ENCODE measurements around the gene TLCD2. TPM values are rescaled to one million over a fixed set of nuclear protein-coding genes. Genes with fewer than 3 reads are reported as not detected.
A peak's percentile ranks its signal among the peaks of the same experiment; 100 is the strongest.

The TLCD2 gene
- total and polyA plus RNA-seq, 9 of the 15 experiments (the other 6 are each of a cell fraction or from before 2014, with no cell fraction given), result 0.10 to 0.89 (median 0.58) TPM

- intact Hi-C loops (cut with micrococcal nuclease) (loop anchor here (5.0 kb wide), 1 partner anchor 58 kb away; no protein-coding TSS in a partner anchor), in situ Hi-C loops (cut with MboI) (no loop called here)
- H3K79me2 ChIP-seq (ENCODE audit: control insufficient read depth, insufficient read depth, low read length), result peaks cover 11% of the 10 kb centered on the region; the same call in 2 of the 3 replicates
- no peaks in the 10 kb centered on the region for H3K27me3 ChIP-seq (ENCODE audit: control insufficient read depth in 2 of 2, insufficient read depth in 2 of 2, low read length in 2 of 2)
- no peaks in the 10 kb centered on the region for H3K9me1 ChIP-seq (ENCODE audit: control insufficient read depth, insufficient read depth, low read length)
- H3K36me3 ChIP-seq (ENCODE audit: control insufficient read depth, insufficient read depth, low read length), result peaks cover 7% of the 10 kb centered on the region; the same call in 1 of the 3 replicates
- POLR2A ChIA-PET, result no interaction called here
- H2AFZ ChIP-seq (ENCODE audit: low read depth, low read length), result peak within 1 kb of the TSS; percentile 88
- WGBS (ENCODE audit: insufficient coverage, low coverage, missing lambda C conversion rate), result 13% methylated on average over 17 of the region's 57 CpGs
- H4K20me1 ChIP-seq (replicated peaks; ENCODE audit: control insufficient read depth, insufficient read depth, low read length), result no peaks in the 10 kb centered on the region
- DNase-seq (ENCODE audit: extremely low read depth in 1 of 4, low spot score in 3 of 4), result peak; percentile 80 to 88 (median 82)
- H3K4me3 ChIP-seq, result peak within 1 kb of the TSS; percentile 67
- CTCF ChIA-PET (ENCODE audit: low intra/inter-chr PET ratio), result no interaction called here
- H3K9me3 ChIP-seq (replicated peaks; ENCODE audit: control insufficient read depth, insufficient read depth, low read depth, low read length), result no peaks in the 10 kb centered on the region
- peak within 1 kb of the TSS; percentile 49 to 92; a peak in 3 of 4 replicates for H3K9ac ChIP-seq (ENCODE audit: insufficient read depth in 1 of 2, low read depth in 2 of 2, low read length in 2 of 2)
- H3K4me2 ChIP-seq (ENCODE audit: insufficient read depth, low read length), result peak within 1 kb of the TSS; percentile 80
- peak; percentile 66 for FAIRE-seq
- no TSS peak for BruUV-seq (replicated peaks)
- H3K4me1 ChIP-seq (replicated peaks in 1 of 2; ENCODE audit: control insufficient read depth in 2 of 2, insufficient read depth in 2 of 2, low read length in 2 of 2), result peaks cover 14 to 55% of the 10 kb centered on the region in 2 experiments; a peak in 4 of 5 replicates
- H3K27ac ChIP-seq (ENCODE audit: extremely low read depth, low read depth, low read length), result peak within 1 kb of the TSS; percentile 69; the same call in 2 of the 3 replicates
- ATAC-seq, result peak; percentile 78
- TF ChIP-seq HOMEZ (CRISPR knock-in tag; IDR thresholded peaks at IDR 0.05) (no peak), ID3 (CRISPR knock-in tag; IDR thresholded peaks at IDR 0.05) (no peak), ID3 (tag; IDR thresholded peaks at IDR 0.05) (no peak), RBM17 (IDR thresholded peaks at IDR 0.05; ENCODE audit: borderline replicate concordance, low read depth, low read length) (no peak), ARID3A (IDR thresholded peaks at IDR 0.05; ENCODE audit: borderline replicate concordance, low read depth, low read length) (no peak), BRD9 (IDR thresholded peaks at IDR 0.05; ENCODE audit: low read depth, partially characterized antibody) (no peak), GTF2A2 (tag; IDR thresholded peaks at IDR 0.05) (no peak), TCF15 (CRISPR knock-in tag; IDR thresholded peaks at IDR 0.05) (no peak), MYNN (IDR thresholded peaks at IDR 0.05) (no peak), MYNN (CRISPR knock-in tag; IDR thresholded peaks at IDR 0.05) (no peak), ZNF551 (CRISPR knock-in tag; IDR thresholded peaks at IDR 0.05) (no peak), TEAD1 (CRISPR knock-in tag; IDR thresholded peaks at IDR 0.05) (no peak), ZNF143 (CRISPR knock-in tag; IDR thresholded peaks at IDR 0.05) (no peak), THRB (CRISPR knock-in tag; conservative IDR thresholded peaks at IDR 0.05) (no peak), RBM15 (IDR thresholded peaks at IDR 0.05; ENCODE audit: insufficient read depth, low read length) (no peak), CREB3 (tag; conservative IDR thresholded peaks at IDR 0.05; ENCODE audit: low read depth) (no peak)
Measured at GRCh38 chr17:1724351-1724868, 14.2 kb upstream of the TLCD2 start, which contains the start of gene WDR81. Gene WDR81 (plus strand): TSS chr17:1724704. CDS start chr17:1724960, 256 bp downstream.
